22Rv1 (cell line): ENCODE data around the gene ZNF865.

Experiments
- ZFX ChIP-seq: fragments of 450-650 bp; IDR thresholded peaks from 2 replicates; pipeline ENCODE4 v1.6.1; 2017; ENCODE audit warnings: antibody characterized with exemption, borderline replicate concordance
- TF ChIP-seq, protein P1 (sequence below): fragments of 450-650 bp; IDR thresholded peaks from 2 replicates; pipeline ENCODE4 v1.5.1; 2017; ENCODE audit warnings: mild to moderate bottlenecking

- TF ChIP-seq, protein P1, sequence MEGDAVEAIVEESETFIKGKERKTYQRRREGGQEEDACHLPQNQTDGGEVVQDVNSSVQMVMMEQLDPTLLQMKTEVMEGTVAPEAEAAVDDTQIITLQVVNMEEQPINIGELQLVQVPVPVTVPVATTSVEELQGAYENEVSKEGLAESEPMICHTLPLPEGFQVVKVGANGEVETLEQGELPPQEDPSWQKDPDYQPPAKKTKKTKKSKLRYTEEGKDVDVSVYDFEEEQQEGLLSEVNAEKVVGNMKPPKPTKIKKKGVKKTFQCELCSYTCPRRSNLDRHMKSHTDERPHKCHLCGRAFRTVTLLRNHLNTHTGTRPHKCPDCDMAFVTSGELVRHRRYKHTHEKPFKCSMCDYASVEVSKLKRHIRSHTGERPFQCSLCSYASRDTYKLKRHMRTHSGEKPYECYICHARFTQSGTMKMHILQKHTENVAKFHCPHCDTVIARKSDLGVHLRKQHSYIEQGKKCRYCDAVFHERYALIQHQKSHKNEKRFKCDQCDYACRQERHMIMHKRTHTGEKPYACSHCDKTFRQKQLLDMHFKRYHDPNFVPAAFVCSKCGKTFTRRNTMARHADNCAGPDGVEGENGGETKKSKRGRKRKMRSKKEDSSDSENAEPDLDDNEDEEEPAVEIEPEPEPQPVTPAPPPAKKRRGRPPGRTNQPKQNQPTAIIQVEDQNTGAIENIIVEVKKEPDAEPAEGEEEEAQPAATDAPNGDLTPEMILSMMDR, result no peak
- no peak for TF ChIP-seq ZFX
Observed at GRCh38 chr19:55652311-55653128, 47.1 kb downstream of the ZNF865 start.
